Upper lobe of left lung (tissue), 6 donors: ENCODE data around the gene GABRB2. TPM values are rescaled to one million over a fixed set of nuclear protein-coding genes. Genes with fewer than 3 reads are reported as not detected.

Experiments used
- ATAC-seq, 2 donors: fragments of 200-7000 bp; cut with Tn5 transposase; one replicate each; pipeline ENCODE4 v1.9.1; 2022; ENCODE audit warnings: mild to moderate bottlenecking in 2 of 2, moderate library complexity in 2 of 2; ENCODE audit not compliant: low FRiP score in 2 of 2
- DNase-seq, 2 donors: peaks; one replicate each; pipeline ENCODE4 v3.0.0-alpha.2; 2019 to 2020
- H3K27ac ChIP-seq, 4 donors: fragments of 200-600 bp; sonication (generic); one replicate each; pipeline ENCODE4 v1.5.1; 2016 to 2019
- H3K27me3 ChIP-seq, 4 donors: fragments of 200-600 bp; sonication (generic); one replicate each; pipeline ENCODE4 v1.5.1; 2017 to 2019
- H3K36me3 ChIP-seq, 4 donors: fragments of 200-600 bp; sonication (generic); one replicate each; pipeline ENCODE4 v1.5.1; 2016 to 2019
- H3K4me1 ChIP-seq, 4 donors: fragments of 200-600 bp; sonication (generic); one replicate each; pipeline ENCODE4 v1.5.1; 2018 to 2019
- H3K4me3 ChIP-seq, 4 donors: fragments of 200-600 bp; sonication (generic); one replicate each; pipeline ENCODE4 v1.5.1; 2017 to 2019; ENCODE audit warnings: mild to moderate bottlenecking in 2 of 4, moderate library complexity in 1 of 4
- H3K9me3 ChIP-seq, 4 donors: fragments of 200-600 bp; sonication (generic); one replicate each; pipeline ENCODE4 v1.5.1; 2018 to 2019
- CTCF ChIP-seq, 6 experiments: fragments of 450-650 bp in 4 of 6; fragments of 200-600 bp in 2 of 6; sonication (generic) in 2 of 6; IDR thresholded peaks; one replicate each; pipeline ENCODE4 v1.5.1; 2016 to 2019; ENCODE audit warnings: antibody characterized with exemption in 6 of 6
- EP300 ChIP-seq, 4 donors: sonication (generic); formaldehyde crosslinking; IDR thresholded peaks; one replicate each; pipeline ENCODE4 v1.5.1; 2017; ENCODE audit warnings: antibody characterized with exemption in 4 of 4, control low read depth in 2 of 4
- POLR2A ChIP-seq, 4 donors: fragments of 450-650 bp; IDR thresholded peaks; one replicate each; pipeline ENCODE4 v1.5.1; 2016 to 2017; ENCODE audit warnings: antibody characterized with exemption in 4 of 4, mild to moderate bottlenecking in 2 of 4
- POLR2AphosphoS5 ChIP-seq, 2 donors: sonication (generic); formaldehyde crosslinking; IDR thresholded peaks; one replicate each; pipeline ENCODE4 v1.5.1; 2017; ENCODE audit warnings: antibody characterized with exemption in 2 of 2
- WGBS, 2 donors: methylation state at CpG; one replicate each; pipeline ENCODE4 v1.1.5; 2017 to 2018; 5-methylcytosine and 5-hydroxymethylcytosine counted together
- total RNA-seq, 6 donors: library from RNA; depleted of rRNA in 4 of 6; stranded (reverse); fragments of >200 nt in 4 of 6; gene quantifications; one replicate each; pipeline versions ENCODE4 v1.1.0 to v1.2.1, GENCODE V29; 2016 to 2021
- donor health status: DM: no; HTN: no; CAD: no; lungs with moderate emphysema.
- donor health status: DM: no; HTN: yes; CAD: no; lungs with severe emphysema.

The GABRB2 gene
- total RNA-seq, 6 donors from 2014 or later = 0.39 to 1.5 (median 0.63) TPM; not detected in 1

GRCh38 chr5:161387121-161387520, 159.4 kb downstream of the GABRB2 start:
- Histone ChIP-seq H3K27me3 (no peaks in the 10 kb centered on the region), H3K27ac (no peak overlapping the region), H3K9me3 (no peaks in the 10 kb centered on the region), H3K4me3 (no peak overlapping the region), H3K4me1 (no peaks in the 10 kb centered on the region), H3K36me3 (no peaks in the 10 kb centered on the region)
- TF ChIP-seq POLR2AphosphoS5 (IDR thresholded peaks at IDR 0.05) (no peak), CTCF (IDR thresholded peaks at IDR 0.05) (no peak), EP300 (IDR thresholded peaks at IDR 0.05) (no peak), POLR2A (IDR thresholded peaks at IDR 0.05) (no peak)
- WGBS, 2 donors = 85 to 92% methylated on average over 2 of the region's 2 CpGs
- ATAC-seq = no peak
- no peak for DNase-seq

- no peak for DNase-seq
- no peaks in the 10 kb centered on the region for H3K27me3 ChIP-seq
- no peak for ATAC-seq
- no peak overlapping the region for H3K27ac ChIP-seq
- WGBS, 2 donors = 51 to 59% methylated on average over 4 of the region's 4 CpGs
- H3K9me3 ChIP-seq = no peaks in the 10 kb centered on the region
- H3K4me1 ChIP-seq = no peaks in the 10 kb centered on the region
- TF ChIP-seq EP300 (IDR thresholded peaks at IDR 0.05) = no peak
- TF ChIP-seq POLR2AphosphoS5 (IDR thresholded peaks at IDR 0.05) = no peak
- TF ChIP-seq POLR2A (IDR thresholded peaks at IDR 0.05) = no peak
- TF ChIP-seq CTCF (IDR thresholded peaks at IDR 0.05) = no peak
- H3K36me3 ChIP-seq = no peaks in the 10 kb centered on the region
- no peak overlapping the region for H3K4me3 ChIP-seq
Observed at GRCh38 chr5:161385027-161385426, 161.5 kb downstream of the GABRB2 start.

GRCh38 chr5:161382685-161383084, 163.8 kb downstream of the GABRB2 start:
- H3K4me1 ChIP-seq = no peaks in the 10 kb centered on the region
- no peak for DNase-seq

GRCh38 chr5:161380486-161380885, 166.0 kb downstream of the GABRB2 start:
- no peak overlapping the region for H3K27ac ChIP-seq
- DNase-seq (no peak), ATAC-seq (no peak)
- H3K9me3 ChIP-seq = no peaks in the 10 kb centered on the region
- no peaks in the 10 kb centered on the region for H3K4me1 ChIP-seq
- 29 to 33% methylated on average over 1 of the region's 1 CpG for WGBS, 2 donors
- H3K4me3 ChIP-seq = no peak overlapping the region
- no peak for TF ChIP-seq EP300 (IDR thresholded peaks at IDR 0.05)
- TF ChIP-seq POLR2A (IDR thresholded peaks at IDR 0.05) = no peak
- TF ChIP-seq CTCF (IDR thresholded peaks at IDR 0.05) = no peak
- TF ChIP-seq POLR2AphosphoS5 (IDR thresholded peaks at IDR 0.05) = no peak
- no peaks in the 10 kb centered on the region for H3K27me3 ChIP-seq
- H3K36me3 ChIP-seq = no peaks in the 10 kb centered on the region

More at GRCh38 chr5:161382685-161383084, 163.8 kb downstream of the GABRB2 start:
- no peak overlapping the region for H3K27ac ChIP-seq
- no peaks in the 10 kb centered on the region for H3K27me3 ChIP-seq
- TF ChIP-seq EP300 (IDR thresholded peaks at IDR 0.05) = no peak
- no peak for TF ChIP-seq POLR2A (IDR thresholded peaks at IDR 0.05)
- no peak for TF ChIP-seq CTCF (IDR thresholded peaks at IDR 0.05)
- no peak for TF ChIP-seq POLR2AphosphoS5 (IDR thresholded peaks at IDR 0.05)
- H3K36me3 ChIP-seq = no peaks in the 10 kb centered on the region
- H3K9me3 ChIP-seq = no peaks in the 10 kb centered on the region
- ATAC-seq = no peak
- no peak overlapping the region for H3K4me3 ChIP-seq
- WGBS, 2 donors = 75 to 79% methylated on average over 5 of the region's 5 CpGs

- 76 to 77% methylated on average over 1 of the region's 1 CpG for WGBS, 2 donors
- Histone ChIP-seq H3K27me3 (no peaks in the 10 kb centered on the region), H3K36me3 (no peaks in the 10 kb centered on the region), H3K9me3 (no peaks in the 10 kb centered on the region), H3K4me1 (no peaks in the 10 kb centered on the region), H3K4me3 (no peak overlapping the region), H3K27ac (no peak overlapping the region)
- no peak for TF ChIP-seq POLR2A (IDR thresholded peaks at IDR 0.05)
- TF ChIP-seq POLR2AphosphoS5 (IDR thresholded peaks at IDR 0.05) = no peak
- no peak for TF ChIP-seq EP300 (IDR thresholded peaks at IDR 0.05)
- no peak for TF ChIP-seq CTCF (IDR thresholded peaks at IDR 0.05)
- no peak for DNase-seq
- no peak for ATAC-seq
Observed at GRCh38 chr5:161378701-161379100, 167.8 kb downstream of the GABRB2 start.
